Smooth muscle cell (in vitro differentiated cells): ENCODE results near the gene PBX4. TPM values are rescaled to one million over a fixed set of nuclear protein-coding genes. Genes with fewer than 3 reads are reported as not detected.

Source experiments
- DNase-seq: peaks from one replicate; lab custom pipeline; 2025; ENCODE audit not compliant: unreplicated experiment; lab: John Stamatoyannopoulos, UW
- H2AFZ ChIP-seq: fragments of 200-600 bp; sonication (generic); 2 replicates; pipeline ENCODE4 v1.6.0; 2016; ENCODE audit warnings: antibody characterized with exemption, low read depth, mild to moderate bottlenecking
- H3F3A ChIP-seq: fragments of 200-600 bp; sonication (generic); 2 replicates; pipeline ENCODE4 v1.6.0; 2017; ENCODE audit warnings: antibody characterized with exemption, low read depth
- H3K27ac ChIP-seq: fragments of 200-600 bp; sonication (generic); 2 replicates; pipeline ENCODE4 v1.5.1; 2016; ENCODE audit warnings: low read depth, mild to moderate bottlenecking
- H3K27me3 ChIP-seq: fragments of 200-600 bp; sonication (generic); 2 replicates; pipeline ENCODE4 v1.6.1; 2016; ENCODE audit warnings: low read depth, mild to moderate bottlenecking
- H3K36me3 ChIP-seq: fragments of 200-600 bp; sonication (generic); 2 replicates; pipeline ENCODE4 v1.5.1; 2016; ENCODE audit warnings: low read depth
- H3K4me1 ChIP-seq: fragments of 200-600 bp; sonication (generic); 2 replicates; pipeline ENCODE4 v1.5.1; 2016; ENCODE audit warnings: low read depth
- H3K4me2 ChIP-seq: fragments of 200-600 bp; sonication (generic); 2 replicates; pipeline ENCODE4 v1.6.0; 2016; ENCODE audit warnings: mild to moderate bottlenecking
- H3K4me3 ChIP-seq: fragments of 200-600 bp; sonication (generic); 2 replicates; pipeline ENCODE4 v1.5.1; 2016; ENCODE audit warnings: mild to moderate bottlenecking
- H3K79me2 ChIP-seq: fragments of 200-600 bp; sonication (generic); 2 replicates; pipeline ENCODE4 v1.6.0; 2016; ENCODE audit warnings: low read depth, mild to moderate bottlenecking
- H3K9ac ChIP-seq: fragments of 200-600 bp; sonication (generic); 2 replicates; pipeline ENCODE4 v1.6.0; 2016; ENCODE audit warnings: low read depth
- H3K9me3 ChIP-seq: fragments of 200-600 bp; sonication (generic); replicated peaks from 2 replicates; pipeline ENCODE4 v1.5.1; 2016; ENCODE audit warnings: low read depth
- H4K20me1 ChIP-seq: fragments of 200-600 bp; sonication (generic); 2 replicates; pipeline ENCODE4 v1.6.0; 2016; ENCODE audit warnings: low read depth
- WGBS: methylation state at CpG from one replicate; pipeline ENCODE4 v1.1.7; 2016; ENCODE audit warnings: low lambda C conversion rate; 5-methylcytosine and 5-hydroxymethylcytosine counted together
- polyA plus RNA-seq: library from polyadenylated mRNA; unstranded; fragments of >200 nt; fragmentation: Nextera tagmentation; extraction: Ambion mirVana; gene quantifications from 2 replicates; pipeline ENCODE4 v1.2.1, GENCODE V29; 2016
- total RNA-seq: library from RNA; depleted of rRNA; stranded (reverse); fragments of >200 nt; gene quantifications from 2 replicates; pipeline ENCODE4 v1.2.3, GENCODE V29; 2014
- TF ChIP-seq, protein P1 (sequence below): fragments of 200-600 bp; sonication (generic); IDR thresholded peaks from 2 replicates; pipeline ENCODE4 v1.5.1; 2017; ENCODE audit warnings: borderline replicate concordance, mild to moderate bottlenecking, antibody characterized with exemption; ENCODE audit not compliant: insufficient read depth, poor library complexity, severe bottlenecking

PBX4 gene
- total and polyA plus RNA-seq, 2 experiments from 2014 or later = 1.7 to 2.5 TPM

DNA sequence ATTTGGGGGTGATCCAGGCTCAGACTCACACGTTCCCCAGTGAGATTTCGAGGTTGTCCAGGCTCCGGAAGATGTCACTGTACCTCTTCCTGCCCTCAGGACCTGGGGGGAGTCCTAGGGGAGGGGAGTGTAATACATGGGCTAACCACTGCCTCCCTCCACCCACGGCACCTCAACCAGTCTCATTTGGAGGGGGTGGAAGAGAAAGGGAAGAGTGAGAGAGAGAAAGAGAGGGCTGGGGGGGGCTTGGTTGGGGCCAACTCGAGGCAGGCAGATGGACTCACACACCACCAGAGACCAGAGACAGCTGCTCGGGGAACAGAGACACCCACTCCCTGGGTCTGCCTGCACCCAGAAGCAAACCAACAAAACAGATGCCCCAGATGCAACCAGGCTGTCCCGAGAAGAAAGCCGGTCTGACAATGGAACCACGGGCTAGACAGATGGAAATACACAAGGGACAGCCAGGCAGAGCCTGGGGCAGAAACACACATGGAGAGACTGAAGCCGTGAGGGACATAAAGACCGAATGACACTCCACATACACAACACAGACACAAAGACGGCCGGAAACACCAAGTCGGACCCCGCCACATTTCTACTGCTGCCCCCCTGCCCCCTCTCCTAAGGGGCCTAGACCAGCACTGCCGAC lies 24.1 kb upstream of the PBX4 start:
- TF ChIP-seq, protein P1, sequence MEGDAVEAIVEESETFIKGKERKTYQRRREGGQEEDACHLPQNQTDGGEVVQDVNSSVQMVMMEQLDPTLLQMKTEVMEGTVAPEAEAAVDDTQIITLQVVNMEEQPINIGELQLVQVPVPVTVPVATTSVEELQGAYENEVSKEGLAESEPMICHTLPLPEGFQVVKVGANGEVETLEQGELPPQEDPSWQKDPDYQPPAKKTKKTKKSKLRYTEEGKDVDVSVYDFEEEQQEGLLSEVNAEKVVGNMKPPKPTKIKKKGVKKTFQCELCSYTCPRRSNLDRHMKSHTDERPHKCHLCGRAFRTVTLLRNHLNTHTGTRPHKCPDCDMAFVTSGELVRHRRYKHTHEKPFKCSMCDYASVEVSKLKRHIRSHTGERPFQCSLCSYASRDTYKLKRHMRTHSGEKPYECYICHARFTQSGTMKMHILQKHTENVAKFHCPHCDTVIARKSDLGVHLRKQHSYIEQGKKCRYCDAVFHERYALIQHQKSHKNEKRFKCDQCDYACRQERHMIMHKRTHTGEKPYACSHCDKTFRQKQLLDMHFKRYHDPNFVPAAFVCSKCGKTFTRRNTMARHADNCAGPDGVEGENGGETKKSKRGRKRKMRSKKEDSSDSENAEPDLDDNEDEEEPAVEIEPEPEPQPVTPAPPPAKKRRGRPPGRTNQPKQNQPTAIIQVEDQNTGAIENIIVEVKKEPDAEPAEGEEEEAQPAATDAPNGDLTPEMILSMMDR = no peak
- Histone ChIP-seq H3K27ac (no peak overlapping the region), H3K27me3 (no peaks in the 10 kb centered on the region), H4K20me1 (no peaks in the 10 kb centered on the region), H3K4me1 (peaks cover 5% of the 10 kb centered on the region), H3K36me3 (no peaks in the 10 kb centered on the region), H3K9ac (peak overlapping the region; percentile 75), H3K79me2 (no peaks in the 10 kb centered on the region), H3F3A (no peaks in the 10 kb centered on the region), H3K4me3 (peak overlapping the region; percentile 86), H3K9me3 (no peaks in the 10 kb centered on the region), H2AFZ (peak overlapping the region; percentile 77), H3K4me2 (peak overlapping the region; percentile 95)
- 19% methylated on average over 16 of the region's 16 CpGs for WGBS
- no peak for DNase-seq

DNA sequence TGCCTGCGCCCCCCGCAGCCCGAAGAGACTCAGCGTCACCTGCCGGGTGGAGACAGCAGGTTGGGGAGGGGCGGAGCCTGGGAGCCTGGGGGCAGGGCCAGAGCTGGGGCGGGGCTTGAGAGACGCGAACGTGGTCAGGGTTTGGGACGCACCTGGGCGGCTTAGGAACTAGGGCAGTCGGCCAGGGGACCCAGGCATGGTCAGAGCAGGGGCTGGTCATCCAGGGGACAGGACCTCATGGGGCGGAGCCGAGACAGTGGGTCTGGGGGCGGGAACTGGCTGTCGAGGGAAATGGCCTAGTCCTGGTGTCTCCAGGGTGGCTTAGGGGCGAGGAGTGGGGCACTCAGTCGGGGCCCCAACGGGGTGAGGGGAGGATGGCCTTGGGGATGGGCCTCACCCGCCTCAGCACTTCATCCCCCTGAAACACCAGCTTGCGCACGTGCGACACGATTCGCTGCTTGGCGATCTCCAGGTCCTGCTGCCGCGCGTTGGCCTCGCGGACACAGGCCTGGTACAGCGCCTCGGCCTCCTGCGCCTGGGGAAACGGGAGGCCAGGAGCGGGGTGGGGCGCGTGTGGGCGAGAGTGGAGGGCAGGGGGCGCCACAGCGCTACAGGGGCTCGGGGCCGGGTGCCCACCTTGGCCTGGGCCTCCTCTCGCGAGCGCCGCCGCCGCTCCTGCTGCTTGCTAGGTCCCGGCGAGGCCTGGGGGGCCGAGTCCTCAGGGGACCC lies 19.2 kb upstream of the PBX4 start:
- DNase-seq = no peak
- Histone ChIP-seq H3K4me2 (no peak overlapping the region), H3K4me3 (no peak overlapping the region), H3K79me2 (no peaks in the 10 kb centered on the region), H4K20me1 (no peaks in the 10 kb centered on the region), H3K9ac (no peak overlapping the region), H3K36me3 (no peaks in the 10 kb centered on the region), H3F3A (no peaks in the 10 kb centered on the region), H3K27ac (no peak overlapping the region), H3K27me3 (no peaks in the 10 kb centered on the region), H2AFZ (no peak overlapping the region), H3K4me1 (peaks cover 3% of the 10 kb centered on the region), H3K9me3 (no peaks in the 10 kb centered on the region)
- 95% methylated on average over 14 of the region's 53 CpGs for WGBS
- TF ChIP-seq, protein P1 = no peak

- Histone ChIP-seq H2AFZ (no peak overlapping the region), H3K79me2 (no peaks in the 10 kb centered on the region), H3F3A (no peaks in the 10 kb centered on the region), H3K36me3 (no peaks in the 10 kb centered on the region), H3K9ac (no peak overlapping the region), H3K4me2 (no peak overlapping the region), H3K27me3 (no peaks in the 10 kb centered on the region), H3K4me1 (no peaks in the 10 kb centered on the region), H4K20me1 (no peaks in the 10 kb centered on the region), H3K27ac (no peak overlapping the region), H3K4me3 (no peak overlapping the region), H3K9me3 (no peaks in the 10 kb centered on the region)
- 93% methylated on average over 9 of the region's 27 CpGs for WGBS
- TF ChIP-seq, protein P1 = no peak
- no peak for DNase-seq
Observed at GRCh38 chr19:19637186-19637522, 18.7 kb upstream of the PBX4 start.
